AG09319 (cell line): Measurements from ENCODE around the gene CSNK1G1.
"Not testable (repeated sequence)": the region's sequence is repeated elsewhere in the genome, so short reads cannot be mapped to it uniquely, and the experiment has no call there.

Experiments
- DNase-seq: peaks from one replicate; pipeline ENCODE4 v3.0.0-alpha.2; 2010; ENCODE audit warnings: low read depth; ENCODE audit errors: extremely low read depth
- CTCF ChIP-seq: IDR thresholded peaks from 2 replicates; pipeline ENCODE4 v1.5.1; 2011; ENCODE audit warnings: low read depth, mild to moderate bottlenecking, inconsistent platforms, low read length, moderate library complexity

Gene CSNK1G1

GRCh38 chr15:64232400-64232799 lies 123.6 kb downstream of the CSNK1G1 start:
- peak; percentile 35 for DNase-seq
- no peak for TF ChIP-seq CTCF

DNA sequence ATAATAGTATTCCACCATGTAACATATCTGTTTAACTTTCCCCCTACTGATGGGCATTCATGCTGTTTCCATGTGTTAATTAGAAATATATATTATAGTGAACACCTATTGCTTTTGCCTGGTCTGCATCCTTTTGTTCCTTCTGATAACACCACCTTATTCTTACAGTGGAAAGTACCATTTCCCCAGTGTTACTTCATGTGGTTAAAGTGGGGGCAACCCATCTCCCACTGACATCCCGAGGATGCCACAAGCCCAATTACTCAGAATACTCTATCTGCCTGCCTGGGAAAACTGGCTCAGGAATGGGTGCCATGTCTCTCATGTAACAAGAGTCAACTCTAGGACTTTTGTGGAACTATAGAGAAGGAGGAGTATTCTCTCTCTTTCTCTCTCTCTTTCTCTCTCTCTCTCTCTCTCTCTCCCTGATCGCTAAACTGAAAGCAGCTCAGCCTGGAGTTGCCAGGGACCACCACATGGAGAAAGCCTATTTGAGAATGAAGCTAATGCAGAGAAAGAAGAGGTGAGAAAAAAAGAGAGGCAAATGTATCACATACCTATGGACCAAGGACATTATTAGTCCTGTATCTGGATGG lies 126.7 kb downstream of the CSNK1G1 start:
- no peak for DNase-seq
- no peak for TF ChIP-seq CTCF

DNA sequence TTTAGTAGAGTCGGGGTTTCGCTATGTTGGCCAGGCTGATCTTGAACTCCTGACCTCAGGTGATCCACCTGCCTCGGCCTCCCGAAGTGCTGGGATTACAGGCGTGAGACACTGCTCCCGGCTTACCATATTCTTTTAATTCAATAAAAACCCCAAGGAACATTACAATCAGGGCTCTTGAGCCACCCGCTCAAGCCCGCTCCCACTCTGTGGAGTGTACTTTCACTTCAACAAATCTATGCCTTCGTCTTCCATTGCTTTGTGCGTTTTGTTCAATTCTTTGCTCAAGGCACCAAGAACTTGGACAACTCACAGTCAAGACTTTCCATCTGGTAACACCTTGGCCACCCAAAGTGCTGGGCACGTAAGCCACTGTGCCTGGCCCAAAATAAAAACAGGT lies 130.2 kb downstream of the CSNK1G1 start:
- no peak for DNase-seq
- TF ChIP-seq CTCF: no peak

- TF ChIP-seq CTCF: no peak
- DNase-seq: peak; percentile 34
Measured at GRCh38 chr15:64224511-64224910, 131.5 kb downstream of the CSNK1G1 start.

- DNase-seq: no peak
- TF ChIP-seq CTCF: no peak
Measured at GRCh38 chr15:64223882-64224281, 132.1 kb downstream of the CSNK1G1 start.

DNA sequence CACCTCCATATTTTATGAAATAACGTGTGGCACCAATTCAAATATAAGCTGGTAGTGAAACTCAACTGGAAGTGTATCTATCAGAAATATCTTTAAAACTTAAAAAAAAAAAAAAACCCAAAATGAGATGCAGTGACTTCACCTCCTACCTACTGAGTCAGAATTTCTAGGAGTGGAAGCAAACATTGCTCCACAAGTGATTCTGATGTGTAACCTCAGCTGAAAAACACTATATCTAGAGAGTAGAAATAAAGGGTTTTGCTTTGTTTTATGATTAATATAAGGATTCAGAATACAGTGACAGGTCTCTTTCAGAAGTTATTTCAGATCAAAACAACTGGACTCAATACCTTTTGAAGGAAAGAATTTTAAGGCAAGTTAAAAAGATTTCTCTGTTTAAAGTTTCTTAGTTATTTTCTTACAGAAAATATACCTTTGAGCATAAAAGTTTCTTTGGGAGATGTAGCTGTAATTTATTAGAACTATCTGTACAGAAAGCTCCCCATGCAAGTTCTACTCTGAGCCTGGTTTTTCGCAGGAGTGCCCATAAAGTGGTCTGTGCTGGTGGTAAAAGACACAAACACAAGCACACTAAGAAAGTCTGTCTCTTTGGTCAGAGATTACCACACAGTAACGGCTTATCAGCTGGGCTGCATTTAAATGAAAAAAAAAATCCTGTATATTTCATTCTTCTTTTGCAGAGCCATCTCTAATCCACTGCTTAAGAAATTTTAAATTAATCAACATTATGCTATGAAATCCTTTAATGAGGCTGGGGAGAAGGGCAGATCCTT lies 133.2 kb downstream of the CSNK1G1 start:
- no peak for TF ChIP-seq CTCF
- DNase-seq: no peak

DNA sequence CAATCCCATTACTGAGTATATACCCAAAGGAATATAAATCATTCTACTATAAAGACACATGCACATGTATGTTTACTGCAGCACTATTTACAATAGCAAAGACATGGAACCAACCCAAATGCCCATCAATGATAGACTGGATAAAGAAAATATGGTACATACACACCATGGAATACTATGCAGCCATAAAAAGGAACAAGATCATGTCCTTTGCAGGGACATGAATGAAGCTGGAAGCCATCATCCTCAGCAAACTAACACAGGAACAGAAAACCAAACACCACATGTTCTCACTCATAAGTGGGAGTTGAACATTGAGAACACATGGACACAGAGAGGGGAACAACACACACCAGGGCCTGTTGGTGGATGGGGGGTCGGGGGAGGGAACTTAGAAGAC lies 134.1 kb downstream of the CSNK1G1 start:
- not testable (repeated sequence) for DNase-seq

GRCh38 chr15:64217429-64217750 lies 138.6 kb downstream of the CSNK1G1 start:
- not testable (repeated sequence) for DNase-seq
